ENCODE measurements around the gene RBCK1. TPM values are rescaled to one million over a fixed set of nuclear protein-coding genes. Genes with fewer than 3 reads are reported as not detected.

The RBCK1 gene
- total and polyA plus RNA-seq, 9 of the 15 experiments (the other 6 are each of a cell fraction or from before 2014, with no cell fraction given), result 5.9 to 59.3 (median 26.5) TPM

- TF ChIP-seq CEBPG (CRISPR knock-in tag; IDR thresholded peaks at IDR 0.05) (peak; percentile 37; the same call in 1 of the 2 replicates), CEBPG (tag; conservative IDR thresholded peaks at IDR 0.05 in 1 of 2, IDR thresholded peaks at IDR 0.05 in 1 of 2) (0 out of 4 replicates have a peak, but pooled peaks of 1 of the 2 experiments have one; percentile 34), CC2D1A (IDR thresholded peaks at IDR 0.05) (no peak), MYC (IDR thresholded peaks at IDR 0.05; ENCODE audit: low read depth, low read length) (no peak), MYC (CRISPR knock-in tag; IDR thresholded peaks at IDR 0.05; ENCODE audit: borderline replicate concordance, low read depth) (peak; percentile 71), ZMIZ1 (IDR thresholded peaks at IDR 0.05; ENCODE audit: low read depth in 2 of 2, low read length in 2 of 2) (peak in 1 of 2 experiments; percentile 48; a peak in 1 of 4 replicates), TAF7 (tag; IDR thresholded peaks at IDR 0.05) (0 out of 2 replicates have a peak, but pooled peaks have one; percentile 6)
- TF ChIP-seq, protein P1, sequence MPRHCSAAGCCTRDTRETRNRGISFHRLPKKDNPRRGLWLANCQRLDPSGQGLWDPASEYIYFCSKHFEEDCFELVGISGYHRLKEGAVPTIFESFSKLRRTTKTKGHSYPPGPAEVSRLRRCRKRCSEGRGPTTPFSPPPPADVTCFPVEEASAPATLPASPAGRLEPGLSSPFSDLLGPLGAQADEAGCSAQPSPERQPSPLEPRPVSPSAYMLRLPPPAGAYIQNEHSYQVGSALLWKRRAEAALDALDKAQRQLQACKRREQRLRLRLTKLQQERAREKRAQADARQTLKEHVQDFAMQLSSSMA (CRISPR knock-in tag; IDR thresholded peaks at IDR 0.05), result peak; percentile 65; the same call in 1 of the 2 replicates
- TF ChIP-seq, protein P2, sequence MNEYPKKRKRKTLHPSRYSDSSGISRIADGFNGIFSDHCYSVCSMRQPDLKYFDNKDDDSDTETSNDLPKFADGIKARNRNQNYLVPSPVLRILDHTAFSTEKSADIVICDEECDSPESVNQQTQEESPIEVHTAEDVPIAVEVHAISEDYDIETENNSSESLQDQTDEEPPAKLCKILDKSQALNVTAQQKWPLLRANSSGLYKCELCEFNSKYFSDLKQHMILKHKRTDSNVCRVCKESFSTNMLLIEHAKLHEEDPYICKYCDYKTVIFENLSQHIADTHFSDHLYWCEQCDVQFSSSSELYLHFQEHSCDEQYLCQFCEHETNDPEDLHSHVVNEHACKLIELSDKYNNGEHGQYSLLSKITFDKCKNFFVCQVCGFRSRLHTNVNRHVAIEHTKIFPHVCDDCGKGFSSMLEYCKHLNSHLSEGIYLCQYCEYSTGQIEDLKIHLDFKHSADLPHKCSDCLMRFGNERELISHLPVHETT (CRISPR knock-in tag; conservative IDR thresholded peaks at IDR 0.05 in 1 of 2, IDR thresholded peaks at IDR 0.05 in 1 of 2), result no peak
Measured at GRCh38 chr20:382291-383115, 25.6 kb upstream of the RBCK1 start (continued).
